OCI-LY3 (cell line): ENCODE measurements around the gene PPIC.

Experiments used
- H2AFZ ChIP-seq: fragments of 200-600, 300-600 bp; shearing (Covaris generic); 2 replicates; pipeline ENCODE4 v1.6.0; 2014; ENCODE audit warnings: antibody characterized with exemption, low read depth, low read length
- H3K27ac ChIP-seq: fragments of 200-600, 300-600 bp; sonication (generic); 2 replicates; pipeline ENCODE4 v1.5.1; 2014; ENCODE audit warnings: mild to moderate bottlenecking, low read length, moderate library complexity, mixed read lengths
- H3K27me3 ChIP-seq: fragments of 200-600, 300-600 bp; sonication (generic); 2 replicates; pipeline ENCODE4 v1.6.1; 2014; ENCODE audit warnings: low read depth, low read length, mixed read lengths
- H3K36me3 ChIP-seq: fragments of 200-600, 300-600 bp; sonication (generic); replicated peaks from 2 replicates; pipeline ENCODE3; 2014; ENCODE audit warnings: low read depth, low read length, mixed read lengths
- H3K4me1 ChIP-seq: fragments of 300-600, 200-600 bp; sonication (generic); 2 replicates; pipeline ENCODE4 v1.6.1; 2014; ENCODE audit warnings: low read length, mixed read lengths
- H3K4me2 ChIP-seq: fragments of 200-600, 300-600 bp; sonication (generic); 2 replicates; pipeline ENCODE4 v1.6.1; 2014; ENCODE audit warnings: low read length, mixed read lengths
- H3K4me3 ChIP-seq: fragments of 300-600, 200-600 bp; sonication (generic); 2 replicates; pipeline ENCODE4 v1.5.1; 2014; ENCODE audit warnings: antibody characterized with exemption, mild to moderate bottlenecking, low read length, moderate library complexity
- H3K79me2 ChIP-seq: fragments of 300-600, 200-600 bp; shearing (Covaris generic); 2 replicates; pipeline ENCODE4 v1.6.1; 2014; ENCODE audit warnings: mild to moderate bottlenecking, low read length, mixed read lengths
- H3K9ac ChIP-seq: fragments of 300-600, 200-600 bp; shearing (Covaris generic); 2 replicates; pipeline ENCODE4 v1.6.0; 2014; ENCODE audit warnings: mild to moderate bottlenecking, low read length, moderate library complexity
- H3K9me3 ChIP-seq: fragments of 200-600, 300-600 bp; shearing (Covaris generic); 2 replicates; pipeline ENCODE4 v1.6.1; 2014; ENCODE audit warnings: low read length, mixed read lengths; ENCODE audit not compliant: insufficient read depth
- H4K20me1 ChIP-seq: fragments of 200-600, 300-600 bp; sonication (generic); 2 replicates; pipeline ENCODE4 v1.6.1; 2016; ENCODE audit warnings: low read length, mixed read lengths; ENCODE audit not compliant: insufficient read depth
- EZH2phosphoT487 ChIP-seq: fragments of 200-600 bp; shearing (Covaris generic); IDR thresholded peaks from 2 replicates; pipeline ENCODE4 v1.6.1; 2018; ENCODE audit warnings: antibody characterized with exemption, mixed run types, low read depth
- TF ChIP-seq, protein P1 (sequence below): fragments of 200-600, 300-600 bp; sonication (generic); IDR thresholded peaks from 2 replicates; pipeline ENCODE4 v1.5.1; 2014; ENCODE audit warnings: antibody characterized with exemption, low read length, low read depth

PPIC gene

GRCh38 chr5:123059455-123059854, 22.9 kb upstream of the PPIC start:
- TF ChIP-seq, protein P1, sequence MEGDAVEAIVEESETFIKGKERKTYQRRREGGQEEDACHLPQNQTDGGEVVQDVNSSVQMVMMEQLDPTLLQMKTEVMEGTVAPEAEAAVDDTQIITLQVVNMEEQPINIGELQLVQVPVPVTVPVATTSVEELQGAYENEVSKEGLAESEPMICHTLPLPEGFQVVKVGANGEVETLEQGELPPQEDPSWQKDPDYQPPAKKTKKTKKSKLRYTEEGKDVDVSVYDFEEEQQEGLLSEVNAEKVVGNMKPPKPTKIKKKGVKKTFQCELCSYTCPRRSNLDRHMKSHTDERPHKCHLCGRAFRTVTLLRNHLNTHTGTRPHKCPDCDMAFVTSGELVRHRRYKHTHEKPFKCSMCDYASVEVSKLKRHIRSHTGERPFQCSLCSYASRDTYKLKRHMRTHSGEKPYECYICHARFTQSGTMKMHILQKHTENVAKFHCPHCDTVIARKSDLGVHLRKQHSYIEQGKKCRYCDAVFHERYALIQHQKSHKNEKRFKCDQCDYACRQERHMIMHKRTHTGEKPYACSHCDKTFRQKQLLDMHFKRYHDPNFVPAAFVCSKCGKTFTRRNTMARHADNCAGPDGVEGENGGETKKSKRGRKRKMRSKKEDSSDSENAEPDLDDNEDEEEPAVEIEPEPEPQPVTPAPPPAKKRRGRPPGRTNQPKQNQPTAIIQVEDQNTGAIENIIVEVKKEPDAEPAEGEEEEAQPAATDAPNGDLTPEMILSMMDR, result no peak
- TF ChIP-seq EZH2phosphoT487, result no peak
- Histone ChIP-seq H3K4me1 (no peaks in the 10 kb centered on the region), H2AFZ (no peak overlapping the region), H3K4me2 (no peak overlapping the region), H3K27ac (no peak overlapping the region), H3K79me2 (no peaks in the 10 kb centered on the region), H3K9ac (no peak overlapping the region), H3K36me3 (no peaks in the 10 kb centered on the region), H4K20me1 (no peaks in the 10 kb centered on the region), H3K4me3 (no peak overlapping the region), H3K9me3 (no peaks in the 10 kb centered on the region), H3K27me3 (no peaks in the 10 kb centered on the region)

GRCh38 chr5:123051206-123051605, 14.7 kb upstream of the PPIC start:
- Histone ChIP-seq H3K79me2 (no peaks in the 10 kb centered on the region), H3K36me3 (no peaks in the 10 kb centered on the region), H3K9me3 (no peaks in the 10 kb centered on the region), H3K27me3 (no peaks in the 10 kb centered on the region), H3K9ac (no peak overlapping the region), H3K4me2 (no peak overlapping the region), H3K27ac (no peak overlapping the region), H3K4me3 (no peak overlapping the region), H2AFZ (no peak overlapping the region), H4K20me1 (no peaks in the 10 kb centered on the region), H3K4me1 (no peaks in the 10 kb centered on the region)
- TF ChIP-seq, protein P1, result no peak
- TF ChIP-seq EZH2phosphoT487, result no peak

DNA sequence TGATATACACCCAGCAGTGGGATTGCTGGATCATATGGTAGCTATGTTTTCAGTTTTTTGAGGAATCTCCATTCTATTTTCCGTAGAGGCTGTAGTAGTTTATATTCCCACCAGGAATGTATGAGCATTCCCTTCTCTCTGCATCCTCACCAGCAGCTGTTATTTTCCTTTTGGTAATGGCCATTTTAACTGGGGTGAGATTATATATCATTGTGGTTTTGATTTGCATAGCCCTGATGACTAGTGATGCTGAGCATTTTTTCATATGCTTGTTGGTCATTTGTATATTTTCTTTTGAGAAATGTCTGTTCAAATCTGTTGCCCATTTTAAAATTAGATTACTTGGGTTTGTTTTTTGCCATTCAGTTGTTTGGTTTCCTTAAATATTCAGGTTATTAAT, 11.2 kb upstream of the PPIC start:
- no peak overlapping the region for H2AFZ ChIP-seq
- TF ChIP-seq, protein P1, result no peak
- no peak for TF ChIP-seq EZH2phosphoT487

DNA sequence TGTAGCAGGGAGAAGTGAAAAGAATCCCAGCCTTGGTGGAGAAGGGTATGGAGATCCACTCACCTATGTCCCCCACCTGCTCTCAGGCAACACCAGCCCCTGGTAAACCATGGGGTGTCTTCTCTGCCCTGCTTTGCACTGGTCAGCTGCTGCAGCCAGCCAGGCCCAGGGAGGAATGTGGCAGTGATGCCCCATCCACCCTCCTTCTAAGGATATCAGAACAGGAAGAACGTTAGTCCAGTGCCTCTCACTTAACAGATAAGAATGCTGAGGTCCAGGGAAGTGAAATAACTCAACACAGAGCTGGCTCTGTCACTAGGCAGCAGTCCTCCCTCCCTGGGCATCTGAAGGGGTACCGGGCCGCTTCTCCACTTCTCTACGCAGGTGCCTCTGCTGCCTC, 9.7 kb upstream of the PPIC start:
- Histone ChIP-seq H3K79me2 (no peaks in the 10 kb centered on the region), H3K9ac (no peak overlapping the region), H3K4me1 (no peaks in the 10 kb centered on the region), H4K20me1 (no peaks in the 10 kb centered on the region), H3K27ac (no peak overlapping the region), H3K36me3 (no peaks in the 10 kb centered on the region), H3K4me3 (no peak overlapping the region), H2AFZ (no peak overlapping the region), H3K4me2 (no peak overlapping the region), H3K9me3 (no peaks in the 10 kb centered on the region), H3K27me3 (no peaks in the 10 kb centered on the region)
- TF ChIP-seq, protein P1, result no peak
- TF ChIP-seq EZH2phosphoT487, result no peak

More for the DNA sequence above, 11.2 kb upstream of the PPIC start:
- no peaks in the 10 kb centered on the region for H3K9me3 ChIP-seq
- no peak overlapping the region for H3K9ac ChIP-seq
- H3K27me3 ChIP-seq, result no peaks in the 10 kb centered on the region
- no peaks in the 10 kb centered on the region for H4K20me1 ChIP-seq
- H3K79me2 ChIP-seq, result no peaks in the 10 kb centered on the region
- no peaks in the 10 kb centered on the region for H3K36me3 ChIP-seq
- no peak overlapping the region for H3K4me3 ChIP-seq
- H3K27ac ChIP-seq, result no peak overlapping the region
- H3K4me1 ChIP-seq, result no peaks in the 10 kb centered on the region
- H3K4me2 ChIP-seq, result no peak overlapping the region
